ENCODE results near the gene RNF19B.

The RNF19B gene

DNA sequence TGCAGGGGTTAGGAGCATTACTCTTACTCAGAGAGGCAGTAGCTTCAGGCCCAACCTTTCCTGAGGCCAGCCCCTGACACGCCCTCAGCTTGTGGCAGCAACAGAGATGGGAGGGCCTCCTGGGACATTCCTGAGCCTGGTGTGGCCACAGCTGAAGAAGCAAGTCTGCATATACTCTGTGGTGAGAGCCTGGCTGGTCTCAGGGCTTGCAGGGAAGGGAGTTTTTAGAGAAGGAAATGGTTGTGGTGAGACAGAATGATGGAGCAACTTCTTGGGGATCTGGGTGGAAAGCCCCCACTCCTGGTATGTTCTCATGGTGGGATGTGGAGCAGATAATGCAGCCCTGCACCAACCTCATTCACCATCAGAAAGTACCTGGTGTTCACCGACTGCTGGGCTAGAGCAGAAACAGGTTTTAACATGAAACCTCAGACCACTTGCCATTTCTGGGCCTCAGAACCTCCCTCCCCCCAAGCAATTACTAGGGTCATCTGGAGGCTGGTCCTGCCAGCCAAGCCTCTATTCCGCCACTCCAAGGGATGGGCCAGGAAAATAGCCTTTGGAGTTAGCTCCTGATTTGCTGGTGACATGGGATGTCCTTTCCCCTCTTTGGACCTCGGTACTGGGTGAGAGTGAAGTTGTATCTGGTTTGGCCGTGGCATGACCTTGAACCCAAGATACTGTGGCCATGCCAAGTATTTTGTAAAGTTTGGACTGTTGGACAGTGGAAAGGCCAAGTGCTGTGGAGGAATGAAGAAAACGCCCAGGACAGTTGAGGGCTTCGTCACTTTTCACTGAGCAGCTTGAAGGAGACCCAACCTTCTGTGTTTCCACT lies 28.1 kb upstream of the RNF19B start:
- Histone ChIP-seq H2BK12ac (ENCODE audit: low read length in 2 of 2) (peak overlapping the region; percentile 4 to 15), H3K79me1 (replicated peaks; ENCODE audit: low read length, poor library complexity, severe bottlenecking) (no peaks in the 10 kb centered on the region), H3K23ac (ENCODE audit: low read length in 2 of 2) (no peak overlapping the region), H3K18ac (ENCODE audit: low read depth in 1 of 2, low read length in 2 of 2) (peak overlapping the region in 1 of 2 experiments; percentile 23), H2BK15ac (ENCODE audit: low read depth, poor library complexity, severe bottlenecking) (peak overlapping the region; percentile 8), H3K9ac (ENCODE audit: low read length) (peak overlapping the region; percentile 20), H2AK5ac (ENCODE audit: low read length, severe bottlenecking) (no peak overlapping the region), H3K4ac (ENCODE audit: low read depth in 1 of 2, low read length in 2 of 2) (peak overlapping the region; percentile 12 to 57), H3K4me3 (ENCODE audit: insufficient read depth in 1 of 2, low read depth in 1 of 2, low read length in 2 of 2) (peak overlapping the region in 1 of 2 experiments; percentile 11), H2BK5ac (ENCODE audit: low read depth, low read length, poor library complexity, severe bottlenecking) (no peak overlapping the region), H3K4me2 (ENCODE audit: low read length, poor library complexity, severe bottlenecking) (no peak overlapping the region), H2AFZ (ENCODE audit: low read depth, low read length) (no peak overlapping the region), H3K36me3 (ENCODE audit: control insufficient read depth in 1 of 2, insufficient read depth in 2 of 2, low read depth in 1 of 2, low read length in 2 of 2) (no peaks in the 10 kb centered on the region), H3K27me3 (ENCODE audit: control insufficient read depth in 1 of 2, insufficient read depth in 1 of 2, low read length in 2 of 2) (no peaks in the 10 kb centered on the region), H4K91ac (ENCODE audit: low read length) (peak overlapping the region; percentile 86), H3K27ac (ENCODE audit: low read length, poor library complexity, severe bottlenecking) (peak overlapping the region; percentile 34), H3K4me1 (ENCODE audit: control insufficient read depth, insufficient read depth, low read depth, low read length) (peaks cover 20% of the 10 kb centered on the region), H2BK120ac (ENCODE audit: low read depth, low read length) (peak overlapping the region; percentile 77), H4K8ac (ENCODE audit: low read length) (peak overlapping the region; percentile 10), H3K14ac (ENCODE audit: low read length in 2 of 2) (no peak overlapping the region), H3K9me3 (ENCODE audit: control insufficient read depth, low read length) (no peaks in the 10 kb centered on the region)
- DNase-seq, result peak; percentile 97
- WGBS, result 81% methylated on average over 7 of the region's 7 CpGs

DNA sequence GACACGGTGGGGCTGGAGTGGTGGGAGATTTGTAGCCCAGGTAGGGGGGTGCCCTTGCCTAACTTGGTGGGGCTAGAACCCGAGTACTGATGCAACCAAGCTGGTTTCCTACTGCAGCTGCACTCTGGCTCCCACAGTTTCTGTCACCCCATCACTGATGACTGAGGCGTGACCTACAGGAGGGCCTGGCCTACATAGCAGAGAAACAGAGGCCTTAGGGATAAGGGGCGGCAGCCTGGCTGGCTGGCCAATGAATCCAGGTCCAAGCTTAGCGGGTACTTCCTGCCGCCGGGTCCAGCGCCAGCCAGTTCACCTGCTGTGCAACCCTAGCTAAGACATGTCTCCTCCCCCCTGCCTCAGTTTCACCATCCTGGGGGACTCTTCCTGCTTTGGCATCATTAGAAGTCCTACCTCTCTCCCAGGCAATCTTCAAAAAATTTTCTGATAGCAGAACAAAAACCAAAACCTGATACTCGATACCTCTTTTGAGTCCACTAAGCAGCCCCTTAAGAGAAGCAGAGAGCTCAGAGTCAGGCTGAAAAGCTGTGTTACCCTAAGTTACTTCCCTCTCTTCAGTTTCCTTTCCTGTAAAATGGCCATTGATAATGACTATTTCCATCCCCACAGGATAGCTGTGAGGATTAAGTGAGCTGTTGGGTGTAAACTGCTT lies 27.3 kb upstream of the RNF19B start:
- H3K4me1 ChIP-seq (ENCODE audit: control insufficient read depth, insufficient read depth, low read depth, low read length), result peaks cover 19% of the 10 kb centered on the region
- H2BK120ac ChIP-seq (ENCODE audit: low read depth, low read length), result no peak overlapping the region
- H2AFZ ChIP-seq (ENCODE audit: low read depth, low read length), result no peak overlapping the region
- no peaks in the 10 kb centered on the region for H3K36me3 ChIP-seq (ENCODE audit: control insufficient read depth in 1 of 2, insufficient read depth in 2 of 2, low read depth in 1 of 2, low read length in 2 of 2)
- H2BK5ac ChIP-seq (ENCODE audit: low read depth, low read length, poor library complexity, severe bottlenecking), result no peak overlapping the region
- peak overlapping the region; percentile 36 for H4K91ac ChIP-seq (ENCODE audit: low read length)
- H3K27me3 ChIP-seq (ENCODE audit: control insufficient read depth in 1 of 2, insufficient read depth in 1 of 2, low read length in 2 of 2), result no peaks in the 10 kb centered on the region
- no peaks in the 10 kb centered on the region for H3K9me3 ChIP-seq (ENCODE audit: control insufficient read depth, low read length)
- H3K14ac ChIP-seq (ENCODE audit: low read length in 2 of 2), result peak overlapping the region in 1 of 2 experiments; percentile 19
- H3K23ac ChIP-seq (ENCODE audit: low read length in 2 of 2), result no peak overlapping the region
- no peak overlapping the region for H3K4me2 ChIP-seq (ENCODE audit: low read length, poor library complexity, severe bottlenecking)
- H3K27ac ChIP-seq (ENCODE audit: low read length, poor library complexity, severe bottlenecking), result peak overlapping the region; percentile 4
- H3K18ac ChIP-seq (ENCODE audit: low read depth in 1 of 2, low read length in 2 of 2), result peak overlapping the region; percentile 61 to 67
- peak overlapping the region; percentile 60 to 67 for H2BK12ac ChIP-seq (ENCODE audit: low read length in 2 of 2)
- peak overlapping the region in 1 of 2 experiments; percentile 30 for H3K4ac ChIP-seq (ENCODE audit: low read depth in 1 of 2, low read length in 2 of 2)
- H3K4me3 ChIP-seq (ENCODE audit: insufficient read depth in 1 of 2, low read depth in 1 of 2, low read length in 2 of 2), result peak overlapping the region in 1 of 2 experiments; percentile 11
- no peak overlapping the region for H4K8ac ChIP-seq (ENCODE audit: low read length)
- peak overlapping the region; percentile 73 for H2BK15ac ChIP-seq (ENCODE audit: low read depth, poor library complexity, severe bottlenecking)
- no peak for DNase-seq
- H3K9ac ChIP-seq (ENCODE audit: low read length), result peak overlapping the region; percentile 20
- H2AK5ac ChIP-seq (ENCODE audit: low read length, severe bottlenecking), result peak overlapping the region; percentile 29
- 91% methylated on average over 9 of the region's 9 CpGs for WGBS
- no peaks in the 10 kb centered on the region for H3K79me1 ChIP-seq (replicated peaks; ENCODE audit: low read length, poor library complexity, severe bottlenecking)

DNA sequence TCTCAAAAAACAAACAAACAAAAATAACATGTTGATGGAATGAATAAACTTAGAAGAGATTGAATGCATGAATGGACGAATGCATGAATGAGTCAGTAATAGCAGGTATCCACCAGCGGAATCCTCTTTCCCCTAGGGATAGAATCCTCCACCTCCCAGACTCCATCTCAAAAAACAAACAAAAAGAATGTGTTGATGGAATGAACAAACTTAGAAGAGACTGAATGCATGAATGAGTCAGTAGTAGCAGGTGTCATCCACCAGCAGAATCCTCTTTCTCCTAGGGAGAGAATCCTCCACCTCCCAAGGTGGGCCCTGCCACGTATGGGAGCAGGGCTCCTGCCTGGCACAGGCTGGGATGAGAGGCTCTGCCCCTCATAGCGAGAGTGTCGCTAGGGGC lies 26.8 kb upstream of the RNF19B start:
- Histone ChIP-seq H2BK12ac (ENCODE audit: low read length in 2 of 2) (peak overlapping the region; percentile 60 to 67), H3K27ac (ENCODE audit: low read length, poor library complexity, severe bottlenecking) (no peak overlapping the region), H2AFZ (ENCODE audit: low read depth, low read length) (no peak overlapping the region), H3K79me1 (replicated peaks; ENCODE audit: low read length, poor library complexity, severe bottlenecking) (no peaks in the 10 kb centered on the region), H3K18ac (ENCODE audit: low read depth in 1 of 2, low read length in 2 of 2) (peak overlapping the region in 1 of 2 experiments; percentile 61), H3K4me1 (ENCODE audit: control insufficient read depth, insufficient read depth, low read depth, low read length) (peaks cover 19% of the 10 kb centered on the region), H3K27me3 (ENCODE audit: control insufficient read depth in 1 of 2, insufficient read depth in 1 of 2, low read length in 2 of 2) (no peaks in the 10 kb centered on the region), H3K9me3 (ENCODE audit: control insufficient read depth, low read length) (no peaks in the 10 kb centered on the region), H3K14ac (ENCODE audit: low read length in 2 of 2) (peak overlapping the region in 1 of 2 experiments; percentile 19), H3K9ac (ENCODE audit: low read length) (peak overlapping the region; percentile 20), H3K4me3 (ENCODE audit: insufficient read depth in 1 of 2, low read depth in 1 of 2, low read length in 2 of 2) (no peak overlapping the region), H4K8ac (ENCODE audit: low read length) (no peak overlapping the region), H2BK5ac (ENCODE audit: low read depth, low read length, poor library complexity, severe bottlenecking) (no peak overlapping the region), H4K91ac (ENCODE audit: low read length) (peak overlapping the region; percentile 73), H2BK15ac (ENCODE audit: low read depth, poor library complexity, severe bottlenecking) (peak overlapping the region; percentile 73), H3K4ac (ENCODE audit: low read depth in 1 of 2, low read length in 2 of 2) (no peak overlapping the region), H3K23ac (ENCODE audit: low read length in 2 of 2) (no peak overlapping the region), H3K4me2 (ENCODE audit: low read length, poor library complexity, severe bottlenecking) (no peak overlapping the region), H3K36me3 (ENCODE audit: control insufficient read depth in 1 of 2, insufficient read depth in 2 of 2, low read depth in 1 of 2, low read length in 2 of 2) (no peaks in the 10 kb centered on the region), H2BK120ac (ENCODE audit: low read depth, low read length) (no peak overlapping the region), H2AK5ac (ENCODE audit: low read length, severe bottlenecking) (no peak overlapping the region)
- DNase-seq, result no peak
- 92% methylated on average over 3 of the region's 5 CpGs for WGBS

- no peaks in the 10 kb centered on the region for H3K79me1 ChIP-seq (replicated peaks; ENCODE audit: low read length, poor library complexity, severe bottlenecking)
- 100% methylated on average over 2 of the region's 5 CpGs for WGBS
- H3K18ac ChIP-seq (ENCODE audit: low read depth in 1 of 2, low read length in 2 of 2), result no peak overlapping the region
- H3K4me2 ChIP-seq (ENCODE audit: low read length, poor library complexity, severe bottlenecking), result no peak overlapping the region
- H3K23ac ChIP-seq (ENCODE audit: low read length in 2 of 2), result no peak overlapping the region
- no peak overlapping the region for H2BK15ac ChIP-seq (ENCODE audit: low read depth, poor library complexity, severe bottlenecking)
- no peak overlapping the region for H3K14ac ChIP-seq (ENCODE audit: low read length in 2 of 2)
- no peak overlapping the region for H4K8ac ChIP-seq (ENCODE audit: low read length)
- H3K4me3 ChIP-seq (ENCODE audit: insufficient read depth in 1 of 2, low read depth in 1 of 2, low read length in 2 of 2), result no peak overlapping the region
- H2AFZ ChIP-seq (ENCODE audit: low read depth, low read length), result no peak overlapping the region
- DNase-seq, result no peak
- H4K91ac ChIP-seq (ENCODE audit: low read length), result no peak overlapping the region
- no peak overlapping the region for H2AK5ac ChIP-seq (ENCODE audit: low read length, severe bottlenecking)
- no peak overlapping the region for H3K4ac ChIP-seq (ENCODE audit: low read depth in 1 of 2, low read length in 2 of 2)
- H2BK12ac ChIP-seq (ENCODE audit: low read length in 2 of 2), result peak overlapping the region; percentile 1 to 6
- H3K4me1 ChIP-seq (ENCODE audit: control insufficient read depth, insufficient read depth, low read depth, low read length), result peaks cover 19% of the 10 kb centered on the region
- no peak overlapping the region for H2BK5ac ChIP-seq (ENCODE audit: low read depth, low read length, poor library complexity, severe bottlenecking)
- no peak overlapping the region for H3K9ac ChIP-seq (ENCODE audit: low read length)
- no peak overlapping the region for H3K27ac ChIP-seq (ENCODE audit: low read length, poor library complexity, severe bottlenecking)
- H3K27me3 ChIP-seq (ENCODE audit: control insufficient read depth in 1 of 2, insufficient read depth in 1 of 2, low read length in 2 of 2), result no peaks in the 10 kb centered on the region
- H2BK120ac ChIP-seq (ENCODE audit: low read depth, low read length), result no peak overlapping the region
- no peaks in the 10 kb centered on the region for H3K36me3 ChIP-seq (ENCODE audit: control insufficient read depth in 1 of 2, insufficient read depth in 2 of 2, low read depth in 1 of 2, low read length in 2 of 2)
- no peaks in the 10 kb centered on the region for H3K9me3 ChIP-seq (ENCODE audit: control insufficient read depth, low read length)
These were observed 26.3 kb upstream of the RNF19B start for GRCh38 chr1:32990887-32991286.

Data from mesenchymal stem cell (in vitro differentiated cells and primary cell).